ENCODE measurements around the gene SLC25A47.

The SLC25A47 gene

GRCh38 chr14:100361626-100362025 is 38.5 kb downstream of the SLC25A47 start:
- in situ Hi-C loops (cut with MboI; ENCODE audit: low pct_unique_long_range_greater_than_20kb, low sequenced_read_pairs, unreplicated experiment) = no loop called here
- no peak for TF ChIP-seq CTCF (IDR thresholded peaks at IDR 0.05; ENCODE audit: extremely low read depth, insufficient read depth, missing control alignments)

GRCh38 chr14:100362311-100362927 is 39.3 kb downstream of the SLC25A47 start:
- no peak for TF ChIP-seq CTCF (IDR thresholded peaks at IDR 0.05; ENCODE audit: extremely low read depth, insufficient read depth, missing control alignments)
- in situ Hi-C loops (cut with MboI; ENCODE audit: low pct_unique_long_range_greater_than_20kb, low sequenced_read_pairs, unreplicated experiment) = no loop called here
- DNase-seq (ENCODE audit: low spot score) = no peak

More at GRCh38 chr14:100361626-100362025, 38.5 kb downstream of the SLC25A47 start:
- DNase-seq (ENCODE audit: low spot score) = no peak

GRCh38 chr14:100363053-100363452 is 39.9 kb downstream of the SLC25A47 start:
- in situ Hi-C loops (cut with MboI; ENCODE audit: low pct_unique_long_range_greater_than_20kb, low sequenced_read_pairs, unreplicated experiment) = no loop called here
- no peak for DNase-seq (ENCODE audit: low spot score)
- TF ChIP-seq CTCF (IDR thresholded peaks at IDR 0.05; ENCODE audit: extremely low read depth, insufficient read depth, missing control alignments) = no peak

- in situ Hi-C loops (cut with MboI; ENCODE audit: low pct_unique_long_range_greater_than_20kb, low sequenced_read_pairs, unreplicated experiment) = no loop called here
Measured at GRCh38 chr14:100364403-100364802, 41.3 kb downstream of the SLC25A47 start.

GRCh38 chr14:100365741-100366140 is 42.6 kb downstream of the SLC25A47 start:
- no peak for DNase-seq (ENCODE audit: low spot score)
- no peak for TF ChIP-seq CTCF (IDR thresholded peaks at IDR 0.05; ENCODE audit: extremely low read depth, insufficient read depth, missing control alignments)
- in situ Hi-C loops (cut with MboI; ENCODE audit: low pct_unique_long_range_greater_than_20kb, low sequenced_read_pairs, unreplicated experiment) = no loop called here

More at GRCh38 chr14:100364403-100364802, 41.3 kb downstream of the SLC25A47 start:
- TF ChIP-seq CTCF (IDR thresholded peaks at IDR 0.05; ENCODE audit: extremely low read depth, insufficient read depth, missing control alignments) = no peak
- no peak for DNase-seq (ENCODE audit: low spot score)

- DNase-seq (ENCODE audit: low spot score) = no peak
- TF ChIP-seq CTCF (IDR thresholded peaks at IDR 0.05; ENCODE audit: extremely low read depth, insufficient read depth, missing control alignments) = no peak
- in situ Hi-C loops (cut with MboI; ENCODE audit: low pct_unique_long_range_greater_than_20kb, low sequenced_read_pairs, unreplicated experiment) = no loop called here
Measured at GRCh38 chr14:100369019-100369418, 45.9 kb downstream of the SLC25A47 start.
